Vagina (tissue), 2 donors: ENCODE measurements around the gene TMEM18. TPM values are rescaled to one million over a fixed set of nuclear protein-coding genes. Genes with fewer than 3 reads are reported as not detected.
"Not testable (repeated sequence)": the region's sequence is repeated elsewhere in the genome, so short reads cannot be mapped to it uniquely, and the experiment has no call there.

ENCODE experiments used
- DNase-seq, 2 donors: peaks; one replicate each; pipeline ENCODE4 v3.0.0-alpha.2; 2017; ENCODE audit errors: extremely low spot score in 2 of 2
- H3K27ac ChIP-seq: fragments of 200-600 bp; sonication (generic); one replicate; pipeline ENCODE4 v1.5.1; 2019
- H3K27me3 ChIP-seq: fragments of 200-600 bp; sonication (generic); one replicate; pipeline ENCODE4 v1.5.1; 2019
- H3K36me3 ChIP-seq, 2 donors: fragments of 200-600 bp; sonication (generic); one replicate each; pipeline ENCODE4 v1.5.1; 2017 to 2019
- H3K4me1 ChIP-seq: fragments of 200-600 bp; sonication (generic); one replicate; pipeline ENCODE4 v1.5.1; 2019
- H3K4me3 ChIP-seq, 2 donors: fragments of 200-600 bp; sonication (generic); 1 replicate in 1 of 2; 2 replicates in 1 of 2; pipeline ENCODE4 v1.5.1; 2016 to 2019
- H3K9me3 ChIP-seq: fragments of 200-600 bp; sonication (generic); one replicate; pipeline ENCODE4 v1.5.1; 2019
- CTCF ChIP-seq, 3 experiments: fragments of 450-650 bp in 2 of 3; fragments of 200-600 bp in 1 of 3; sonication (generic) in 1 of 3; IDR thresholded peaks; one replicate each; pipeline ENCODE4 v1.5.1; 2017 to 2019; ENCODE audit warnings: antibody characterized with exemption in 3 of 3, mild to moderate bottlenecking in 2 of 3, moderate library complexity in 2 of 3
- POLR2A ChIP-seq, 2 donors: fragments of 450-650 bp; IDR thresholded peaks; one replicate each; pipeline ENCODE4 v1.6.1; 2017; ENCODE audit warnings: antibody characterized with exemption in 2 of 2, mild to moderate bottlenecking in 2 of 2, moderate library complexity in 2 of 2
- POLR2AphosphoS5 ChIP-seq, 2 donors: sonication (generic); formaldehyde crosslinking; IDR thresholded peaks; one replicate each; pipeline ENCODE4 v1.9.0; 2017; ENCODE audit warnings: antibody characterized with exemption in 2 of 2, mild to moderate bottlenecking in 2 of 2, low read depth in 1 of 2; ENCODE audit not compliant: insufficient read depth in 1 of 2
- intact Hi-C: fragments of 100-400 bp; cut with DNase I; formaldehyde crosslinking; loops from one replicate; pipeline ENCODE4 v1.15.1; 2023
- total RNA-seq: library from RNA; depleted of rRNA; stranded (reverse); fragments of >200 nt; gene quantifications from one replicate; pipeline ENCODE4 v1.2.3, GENCODE V29; 2016

TMEM18 gene
- total RNA-seq, 1 donor from 2014 or later, result 21.1 TPM

- Histone ChIP-seq H3K27me3 (no peaks in the 10 kb centered on the region), H3K36me3 (no peaks in the 10 kb centered on the region), H3K27ac (no peak overlapping the region), H3K9me3 (no peaks in the 10 kb centered on the region), H3K4me3 (no peak overlapping the region), H3K4me1 (no peaks in the 10 kb centered on the region)
- no peak for DNase-seq
- intact Hi-C loops, result no loop called here
- TF ChIP-seq CTCF (IDR thresholded peaks at IDR 0.05), result no peak
- no peak for TF ChIP-seq POLR2A (IDR thresholded peaks at IDR 0.05)
- no peak for TF ChIP-seq POLR2AphosphoS5 (IDR thresholded peaks at IDR 0.05; ENCODE audit: insufficient read depth in 1 of 2, low read depth in 1 of 2)
Measured at GRCh38 chr2:705971-706511, 28.8 kb upstream of the TMEM18 start.

GRCh38 chr2:702765-703164 is 25.6 kb upstream of the TMEM18 start:
- intact Hi-C loops, H3K27me3 ChIP-seq, H3K4me3 ChIP-seq, H3K36me3 ChIP-seq, H3K9me3 ChIP-seq, DNase-seq, H3K27ac ChIP-seq, H3K4me1 ChIP-seq: not testable (repeated sequence)

GRCh38 chr2:696999-697627 is 19.9 kb upstream of the TMEM18 start:
- H3K4me1 ChIP-seq, result no peaks in the 10 kb centered on the region
- no peaks in the 10 kb centered on the region for H3K36me3 ChIP-seq
- intact Hi-C loops, result no loop called here
- no peaks in the 10 kb centered on the region for H3K27me3 ChIP-seq
- TF ChIP-seq POLR2AphosphoS5 (IDR thresholded peaks at IDR 0.05; ENCODE audit: insufficient read depth in 1 of 2, low read depth in 1 of 2), result no peak
- no peak for TF ChIP-seq CTCF (IDR thresholded peaks at IDR 0.05)
- TF ChIP-seq POLR2A (IDR thresholded peaks at IDR 0.05), result no peak
- no peak overlapping the region for H3K4me3 ChIP-seq
- H3K27ac ChIP-seq, result no peak overlapping the region
- H3K9me3 ChIP-seq, result no peaks in the 10 kb centered on the region
- no peak for DNase-seq

- no peak overlapping the region for H3K27ac ChIP-seq
- H3K36me3 ChIP-seq, result no peaks in the 10 kb centered on the region
- H3K4me3 ChIP-seq, result no peak overlapping the region
- DNase-seq, result no peak
- no peaks in the 10 kb centered on the region for H3K9me3 ChIP-seq
- no peaks in the 10 kb centered on the region for H3K4me1 ChIP-seq
- H3K27me3 ChIP-seq, result no peaks in the 10 kb centered on the region
- intact Hi-C loops, result no loop called here
- TF ChIP-seq CTCF (IDR thresholded peaks at IDR 0.05) (no peak), POLR2A (IDR thresholded peaks at IDR 0.05) (no peak), POLR2AphosphoS5 (IDR thresholded peaks at IDR 0.05; ENCODE audit: insufficient read depth in 1 of 2, low read depth in 1 of 2) (no peak)
Measured at GRCh38 chr2:696463-696862, 19.3 kb upstream of the TMEM18 start.

GRCh38 chr2:694906-695510 is 17.8 kb upstream of the TMEM18 start:
- H3K27me3 ChIP-seq, result no peaks in the 10 kb centered on the region
- H3K27ac ChIP-seq, result no peak overlapping the region
- intact Hi-C loops, result no loop called here
- no peak overlapping the region for H3K4me3 ChIP-seq
- TF ChIP-seq POLR2A (IDR thresholded peaks at IDR 0.05) (no peak), POLR2AphosphoS5 (IDR thresholded peaks at IDR 0.05; ENCODE audit: insufficient read depth in 1 of 2, low read depth in 1 of 2) (no peak), CTCF (IDR thresholded peaks at IDR 0.05) (no peak)
- H3K36me3 ChIP-seq, result no peaks in the 10 kb centered on the region
- no peak for DNase-seq
- H3K9me3 ChIP-seq, result no peaks in the 10 kb centered on the region
- no peaks in the 10 kb centered on the region for H3K4me1 ChIP-seq
